ENCODE measurements around the gene LIPK.
"Not testable (repeated sequence)": the region's sequence is repeated elsewhere in the genome, so short reads cannot be mapped to it uniquely, and the experiment has no call there.

LIPK gene

DNA sequence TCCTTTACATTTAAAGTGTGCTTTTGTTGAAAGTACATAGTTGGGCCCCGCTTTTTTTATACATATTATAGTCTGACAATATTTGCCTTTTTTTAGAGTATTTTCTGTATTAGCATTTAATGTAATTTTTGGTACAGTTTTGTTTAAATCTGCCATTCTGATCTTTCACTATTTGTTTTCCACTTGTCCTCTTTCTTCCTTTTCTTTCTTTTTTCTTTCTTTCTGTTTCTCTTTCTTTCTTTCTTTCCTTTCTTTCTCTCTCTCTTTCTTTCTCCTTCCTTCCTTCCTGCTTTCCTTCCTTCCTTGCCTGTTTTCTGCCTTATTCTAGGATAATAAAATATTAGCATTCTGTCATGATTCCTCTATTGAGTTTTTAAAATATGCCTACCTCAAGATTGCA, 9.5 kb downstream of the LIPK start:
- no peak for DNase-seq (ENCODE audit: low read depth in 3 of 3, low spot score in 1 of 3)

DNA sequence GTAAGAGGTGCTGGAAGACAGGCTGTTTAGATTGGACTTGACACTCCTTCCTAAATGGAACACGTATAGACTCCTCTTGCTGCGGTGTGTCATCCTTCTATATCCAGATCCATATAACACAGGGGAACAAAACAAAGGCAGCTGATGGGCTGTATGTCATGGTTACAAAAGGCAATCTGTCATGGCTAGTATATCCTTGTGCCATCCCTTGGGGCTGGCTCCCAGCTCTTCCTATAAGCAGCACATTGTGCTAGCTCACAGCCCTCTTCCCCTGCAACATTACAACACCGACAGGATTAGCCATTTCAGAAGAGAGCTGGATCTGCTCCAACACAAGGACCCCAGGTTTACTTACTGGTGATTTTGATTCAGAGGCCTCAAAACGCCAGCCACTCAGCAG, 15.3 kb downstream of the LIPK start:
- no peak for DNase-seq (ENCODE audit: low read depth in 3 of 3, low spot score in 1 of 3)

DNA sequence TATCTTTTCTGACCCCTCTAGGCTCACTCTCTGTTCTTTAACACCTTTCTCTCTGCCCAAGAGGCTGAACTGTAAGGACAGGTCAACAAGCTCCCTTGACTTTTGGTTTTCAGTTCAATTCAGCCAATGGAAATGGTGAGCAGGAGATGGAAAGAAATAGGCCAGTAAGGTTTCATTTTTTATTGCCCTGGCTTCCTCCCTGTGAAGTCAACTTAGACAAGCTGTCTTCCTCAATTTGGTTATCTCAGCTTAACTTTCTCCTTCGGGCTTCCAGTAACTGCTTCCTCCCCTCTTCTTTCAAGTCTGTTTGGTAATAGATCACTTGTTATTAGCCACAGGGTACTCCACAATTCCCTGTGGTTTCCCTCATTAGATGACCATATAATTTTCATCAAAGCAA, 19.7 kb downstream of the LIPK start:
- no peak for DNase-seq (ENCODE audit: low read depth in 3 of 3, low spot score in 1 of 3)

DNA sequence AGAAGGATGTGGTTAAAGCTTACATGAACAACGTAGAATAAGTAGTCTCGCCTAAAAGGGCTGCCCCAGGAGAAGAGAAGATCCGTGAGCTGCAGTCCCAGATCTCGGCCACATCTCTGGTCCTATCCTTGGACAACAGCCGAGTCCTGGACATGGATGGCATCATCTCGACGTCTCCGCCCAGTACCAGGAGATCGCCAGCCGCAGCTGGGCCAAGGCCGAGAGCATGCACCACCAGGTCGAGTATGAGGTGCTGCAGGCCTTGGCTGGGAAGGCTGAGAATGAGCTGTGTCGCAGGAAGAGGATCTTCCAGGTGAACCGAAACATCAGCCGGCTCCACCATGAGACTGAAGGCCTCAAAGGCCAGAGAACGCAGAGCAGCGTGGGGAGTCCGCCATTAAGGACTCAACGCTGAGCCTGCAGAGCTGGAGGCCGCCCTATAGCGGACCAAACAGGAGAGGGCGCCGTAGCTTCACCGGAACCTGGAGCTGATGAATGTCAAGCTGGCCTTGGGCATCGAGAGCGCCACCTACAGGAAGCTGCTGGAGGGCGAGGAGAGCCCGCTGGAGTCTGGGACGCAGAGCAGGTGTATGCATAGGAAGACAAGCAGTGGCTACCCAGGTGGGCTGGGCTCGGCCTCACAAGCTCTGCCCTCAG, 22.2 kb downstream of the LIPK start:
- peak in 1 of 3 donors; percentile 13 for DNase-seq (ENCODE audit: low read depth in 3 of 3, low spot score in 1 of 3)

DNA sequence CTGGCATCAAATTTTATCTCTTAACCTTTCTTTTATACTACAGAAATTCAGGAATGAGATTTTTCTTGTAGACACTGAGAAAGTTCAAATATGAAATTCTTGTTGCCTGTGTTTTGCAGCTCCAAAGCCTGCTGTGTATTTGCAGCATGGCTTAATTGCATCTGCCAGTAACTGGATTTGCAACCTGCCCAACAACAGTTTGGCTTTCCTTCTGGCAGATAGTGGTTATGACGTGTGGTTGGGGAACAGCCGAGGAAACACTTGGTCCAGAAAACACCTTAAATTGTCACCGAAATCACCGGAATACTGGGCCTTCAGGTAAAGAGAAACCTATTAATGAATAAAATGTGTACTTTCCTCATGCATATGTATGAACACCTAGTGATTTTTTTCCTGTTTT, 24.8 kb downstream of the LIPK start:
- no peak for DNase-seq (ENCODE audit: low read depth in 3 of 3, low spot score in 1 of 3)

DNA sequence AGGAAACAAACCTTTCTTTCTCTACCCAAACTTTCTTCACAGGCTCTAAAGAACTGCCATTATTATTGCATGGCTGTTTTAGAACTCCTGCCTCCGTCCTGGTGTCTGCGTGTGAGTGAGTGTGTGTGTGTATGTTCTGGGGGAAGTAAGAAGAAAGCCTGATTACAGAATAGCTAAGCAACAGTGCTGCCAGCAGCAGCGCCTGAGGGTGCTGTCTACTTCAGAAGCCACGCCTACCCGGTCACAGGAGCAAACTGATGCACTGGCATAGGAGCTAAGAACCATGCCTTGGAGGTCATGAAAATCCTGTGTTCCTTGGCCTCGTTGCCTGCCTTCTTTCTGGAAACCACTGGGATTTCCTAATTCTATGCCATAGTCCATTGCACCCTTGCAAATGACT, 25.2 kb downstream of the LIPK start:
- DNase-seq (ENCODE audit: low read depth in 3 of 3, low spot score in 1 of 3), result no peak

DNA sequence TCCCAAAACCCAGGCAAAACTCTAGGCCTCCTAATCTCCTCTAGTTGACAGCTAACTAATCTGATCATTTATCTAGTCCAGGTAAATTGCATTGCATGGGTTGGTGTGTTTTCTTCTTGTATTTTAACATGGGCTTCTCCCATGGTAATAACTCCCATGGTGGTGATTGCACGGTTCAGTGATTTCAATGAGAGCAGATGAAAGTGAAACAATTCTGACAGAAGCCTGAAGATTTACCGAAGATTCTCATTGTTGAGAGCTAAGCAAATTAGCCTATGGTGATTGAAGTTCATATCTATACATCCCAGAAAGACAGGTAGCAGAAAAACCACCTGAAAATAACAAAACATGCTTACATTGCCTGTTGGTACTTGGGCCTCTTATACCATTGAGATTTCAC, 27.2 kb downstream of the LIPK start:
- no peak for DNase-seq (ENCODE audit: low read depth in 3 of 3, low spot score in 1 of 3)

DNA sequence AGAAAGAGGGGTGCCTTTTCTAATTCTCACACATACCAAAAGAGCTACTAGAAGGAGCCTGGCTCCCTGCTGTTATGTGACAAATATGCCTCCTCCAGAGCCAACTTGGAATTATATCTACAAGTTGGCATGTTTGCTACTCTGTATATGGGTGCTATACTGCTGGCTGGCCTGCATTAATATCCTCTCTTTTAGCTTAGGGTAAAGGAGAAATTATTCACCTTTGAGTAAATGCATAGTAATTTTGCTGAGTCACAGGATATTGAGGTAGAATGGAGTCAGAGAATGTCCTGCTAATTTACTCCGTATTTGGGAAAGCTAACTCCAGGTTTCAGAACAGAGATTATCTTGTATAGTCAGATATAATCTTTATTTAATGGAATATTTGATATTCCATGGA, 29.6 kb downstream of the LIPK start:
- DNase-seq (ENCODE audit: low read depth in 3 of 3, low spot score in 1 of 3), result no peak

DNA sequence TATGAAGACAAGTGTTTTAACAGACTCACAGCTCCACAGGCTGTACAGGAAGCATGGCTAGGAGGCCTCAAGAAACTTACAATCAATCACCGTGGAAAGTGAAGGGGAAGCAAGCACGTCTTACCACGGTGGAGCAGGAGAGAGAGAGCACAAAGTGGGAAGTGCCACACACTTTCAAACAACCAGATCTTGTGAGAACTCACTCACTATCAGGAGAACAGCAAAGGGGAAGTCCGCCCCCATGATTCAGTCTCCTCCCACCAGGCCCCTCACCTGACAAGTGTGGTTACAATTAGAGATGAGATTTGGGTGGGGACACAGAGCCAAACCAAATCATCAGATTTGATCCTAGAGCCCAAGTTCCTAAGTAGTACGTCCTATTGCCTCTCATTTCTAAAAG, 35.9 kb downstream of the LIPK start:
- DNase-seq (ENCODE audit: low read depth in 3 of 3, low spot score in 1 of 3), result not testable (repeated sequence)

DNA sequence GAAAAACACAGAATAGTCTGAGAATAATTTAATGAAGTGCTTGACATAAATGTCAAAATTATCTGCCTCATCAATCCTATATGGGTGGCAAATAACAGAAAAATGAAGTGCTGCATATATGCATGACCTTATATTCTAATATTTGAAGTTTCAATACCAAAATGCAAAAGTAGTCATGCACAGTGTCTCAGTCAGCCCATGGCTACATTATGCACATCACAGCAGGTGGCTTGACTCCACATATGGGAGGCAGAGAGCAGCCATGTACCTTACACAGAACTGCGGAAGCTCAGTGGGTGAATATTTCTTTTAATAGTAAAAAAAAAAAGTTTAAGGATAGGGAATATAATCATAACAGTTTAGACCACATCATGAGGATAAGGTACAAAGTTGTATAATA, 36.4 kb downstream of the LIPK start:
- DNase-seq (ENCODE audit: low read depth in 3 of 3, low spot score in 1 of 3), result no peak

DNA sequence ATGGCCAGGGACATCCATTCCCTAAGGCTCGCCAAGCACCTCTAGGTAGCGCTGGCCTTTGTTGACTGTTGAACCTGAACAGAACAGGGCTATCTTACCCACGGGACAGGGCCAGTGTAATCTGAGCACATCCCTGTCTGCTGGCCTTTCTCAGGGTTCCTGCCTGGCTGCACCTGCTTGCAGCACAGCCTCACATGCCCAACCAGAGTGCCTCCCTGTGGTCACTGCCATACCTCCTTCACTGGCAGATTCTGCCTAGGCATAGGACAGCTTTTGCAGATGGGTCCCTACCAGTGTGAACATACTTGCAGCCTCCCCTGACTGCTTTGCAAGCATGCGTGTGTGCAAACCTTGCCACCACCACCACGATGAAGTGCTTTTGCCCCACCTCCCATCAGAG, 38.0 kb downstream of the LIPK start:
- DNase-seq (ENCODE audit: low read depth in 3 of 3, low spot score in 1 of 3), result no peak

DNA sequence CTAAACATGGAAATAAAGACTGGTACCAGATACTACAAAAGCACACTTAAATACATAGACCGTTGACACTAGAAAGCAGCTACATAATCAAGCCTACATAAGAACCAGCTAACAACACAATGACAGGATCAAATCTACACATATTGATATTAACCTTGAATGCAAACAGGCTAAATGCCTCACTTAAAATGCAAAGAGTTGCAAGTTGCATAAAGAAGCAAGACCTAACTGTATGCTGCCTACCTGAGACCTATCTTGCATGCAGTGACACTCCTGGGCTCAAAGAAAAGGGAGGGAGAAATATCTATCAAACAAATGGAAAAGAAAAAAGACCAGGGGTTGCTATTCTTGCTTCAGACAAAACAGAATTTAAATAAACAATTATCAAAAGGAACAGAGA, 39.6 kb downstream of the LIPK start:
- no peak for DNase-seq (ENCODE audit: low read depth in 3 of 3, low spot score in 1 of 3)

DNA sequence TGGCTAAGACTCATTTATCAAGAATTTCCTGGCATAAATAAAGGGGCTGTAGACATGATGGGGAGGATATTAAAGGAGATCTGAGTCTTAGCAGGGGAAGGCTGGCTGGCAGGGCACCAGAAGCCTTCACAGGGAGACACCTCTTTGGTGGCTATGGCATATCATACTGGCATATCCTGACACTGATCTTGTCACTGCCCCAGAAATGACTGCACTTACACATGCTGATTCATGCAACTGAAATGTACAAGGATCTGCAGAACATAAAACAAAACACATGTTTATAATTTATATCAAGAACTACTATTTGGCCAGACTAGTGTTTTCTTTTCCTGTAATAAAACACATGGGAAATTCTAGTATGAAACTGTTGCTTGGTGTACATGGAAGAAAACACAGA, 48.2 kb downstream of the LIPK start:
- DNase-seq (ENCODE audit: low read depth in 3 of 3, low spot score in 1 of 3), result no peak

DNA sequence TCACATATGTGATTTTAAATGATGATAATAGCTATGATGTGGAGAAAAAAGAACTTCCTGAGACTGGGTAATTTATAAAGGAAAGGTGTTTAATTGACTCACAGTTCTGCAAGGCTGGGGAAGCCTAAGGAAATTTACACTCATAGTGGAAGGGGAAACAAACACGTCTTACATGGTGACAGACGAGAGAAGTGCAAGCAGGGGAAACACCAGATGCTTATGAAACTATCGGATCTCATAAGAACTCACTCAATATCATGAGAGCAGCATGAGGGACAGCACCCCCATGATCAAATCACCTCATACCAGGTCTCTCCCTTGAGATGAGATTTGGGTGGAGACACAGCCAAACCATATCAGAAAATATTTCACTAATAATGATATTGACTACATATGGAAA, 49.7 kb downstream of the LIPK start:
- DNase-seq (ENCODE audit: low read depth in 3 of 3, low spot score in 1 of 3), result no peak

DNA sequence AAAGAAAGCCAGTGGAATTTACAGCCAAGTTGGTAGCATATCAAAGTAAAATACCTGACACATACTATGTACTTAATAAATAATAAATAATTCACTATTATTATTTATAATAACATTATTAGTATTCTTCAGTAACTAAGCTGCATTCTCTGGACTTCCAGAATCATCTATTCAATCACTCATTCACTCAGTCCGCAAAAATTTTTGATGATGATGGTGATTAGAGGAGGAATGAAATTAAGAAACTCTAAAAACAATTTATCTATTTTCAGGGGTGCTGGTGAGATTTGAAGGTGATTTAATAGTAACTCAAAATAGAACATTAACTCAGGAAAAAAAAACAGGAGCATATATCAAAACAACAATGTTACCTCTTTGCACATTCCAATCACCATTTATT, 50.6 kb downstream of the LIPK start:
- DNase-seq (ENCODE audit: low read depth in 3 of 3, low spot score in 1 of 3), result no peak

DNA sequence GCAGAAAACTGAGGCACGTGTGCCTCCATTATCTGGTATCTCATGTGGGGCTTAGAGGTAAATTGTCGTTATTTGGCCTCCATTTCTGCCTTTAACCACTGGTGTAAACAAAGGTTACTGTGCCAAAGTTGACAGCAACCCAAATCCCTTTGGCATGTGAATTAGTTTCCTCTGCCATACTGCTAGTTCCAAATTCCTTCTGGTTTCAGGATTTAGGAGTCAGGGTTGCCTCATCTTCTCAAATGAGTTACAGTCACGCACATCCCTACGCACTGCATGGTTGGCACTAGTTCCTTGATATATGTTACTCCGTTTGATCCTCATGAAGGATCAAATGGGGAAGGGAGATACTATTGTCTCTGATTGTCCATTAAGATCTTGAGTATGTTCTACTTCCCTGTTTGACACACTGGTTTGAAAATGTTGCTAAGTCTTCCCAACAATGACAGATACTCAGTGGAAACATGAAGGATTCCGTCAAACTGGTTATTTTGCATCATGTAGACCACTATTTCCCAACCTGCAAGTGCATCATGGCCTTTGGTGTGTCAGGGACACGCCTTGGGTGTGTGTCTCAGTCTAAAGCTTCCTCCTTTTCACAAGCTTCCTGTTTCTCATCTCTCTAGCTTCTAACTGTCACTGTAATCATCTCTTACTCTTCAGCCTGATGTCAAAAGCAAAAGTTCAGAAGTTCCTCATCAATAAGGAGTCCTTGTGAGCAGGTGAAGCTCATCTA, 53.5 kb downstream of the LIPK start, which contains the start of gene LIPN:
Gene LIPN (plus strand): TSS at position 655 of the 736 bp plus-strand sequence. CDS start 1,386 bp downstream, outside the sequence.
- no peak for DNase-seq (ENCODE audit: low read depth in 3 of 3, low spot score in 1 of 3)

DNA sequence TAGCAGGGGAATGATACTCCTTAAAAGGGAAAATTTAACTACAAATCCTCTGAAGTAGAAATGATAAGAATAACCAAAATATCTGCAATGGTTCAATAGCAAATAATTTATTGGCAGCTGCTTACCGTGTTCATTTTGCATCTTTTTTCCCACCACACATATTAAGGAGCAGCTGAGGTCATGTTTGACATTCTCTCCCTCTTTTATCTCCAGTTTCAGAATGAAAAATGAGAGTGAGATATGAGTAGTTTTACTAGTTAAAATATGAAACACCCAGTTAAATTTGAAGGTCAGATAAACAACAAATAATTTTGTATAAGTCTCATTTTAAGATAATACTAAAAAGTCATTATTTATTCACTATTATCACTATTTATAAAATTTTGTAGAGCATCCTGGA, 56.9 kb downstream of the LIPK start:
- no peak for DNase-seq (ENCODE audit: low read depth in 3 of 3, low spot score in 1 of 3)

DNA sequence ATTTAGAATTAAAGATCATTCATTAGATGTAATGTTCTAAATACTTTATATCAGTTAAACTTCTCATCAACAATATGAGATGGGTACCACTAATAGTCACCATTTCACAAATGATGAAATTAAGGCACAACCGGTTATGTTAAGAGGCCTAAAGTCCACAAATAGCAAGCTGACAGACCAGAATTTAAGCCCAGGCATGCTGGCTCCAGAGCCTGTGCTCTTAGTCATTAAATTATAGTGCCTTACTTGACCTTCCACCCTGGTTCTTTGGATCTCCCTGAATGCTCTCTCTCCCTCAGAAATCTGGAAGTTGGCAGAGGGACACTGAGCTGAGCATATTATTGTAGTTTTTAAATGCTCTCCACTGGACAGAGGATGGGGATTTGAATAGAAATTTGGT, 57.4 kb downstream of the LIPK start:
- DNase-seq (ENCODE audit: low read depth in 3 of 3, low spot score in 1 of 3), result no peak

DNA sequence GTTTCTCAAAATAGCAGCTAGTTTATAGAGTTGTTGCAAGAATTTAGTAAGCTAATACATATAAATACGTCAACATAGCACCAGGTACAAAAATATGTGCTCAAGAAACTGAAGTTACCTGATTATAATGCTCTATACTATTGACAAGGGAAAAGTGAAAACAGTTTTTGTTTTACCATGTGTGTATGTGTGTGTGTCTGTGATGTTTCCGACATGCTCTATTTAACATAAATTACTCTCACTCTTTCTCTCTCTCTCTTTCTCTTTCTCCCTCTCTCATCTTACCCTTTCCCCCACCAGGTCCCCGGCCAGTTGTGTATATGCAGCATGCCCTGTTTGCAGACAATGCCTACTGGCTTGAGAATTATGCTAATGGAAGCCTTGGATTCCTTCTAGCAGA, 58.1 kb downstream of the LIPK start:
- no peak for DNase-seq (ENCODE audit: low read depth in 3 of 3, low spot score in 1 of 3)

DNA sequence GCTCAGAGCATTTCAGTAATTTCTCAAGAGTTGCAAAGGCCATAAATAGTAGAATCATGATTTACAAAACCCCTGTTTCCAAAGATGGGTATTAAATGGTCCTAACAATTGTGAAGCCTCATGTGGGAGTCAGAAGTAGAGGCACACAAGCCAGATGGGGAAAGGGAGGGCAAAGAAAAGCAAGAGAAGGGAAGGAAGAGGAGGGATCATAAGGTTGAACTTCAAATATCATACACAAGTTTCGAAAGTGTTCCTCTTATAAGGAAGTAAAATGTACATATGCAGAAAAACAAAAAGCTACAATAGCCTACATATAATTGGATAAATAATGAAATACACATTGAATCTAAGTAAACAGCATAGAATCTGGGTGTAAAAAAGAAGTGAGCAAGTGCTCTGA, 59.8 kb downstream of the LIPK start:
- no peak for DNase-seq (ENCODE audit: low read depth in 3 of 3, low spot score in 1 of 3)

DNA sequence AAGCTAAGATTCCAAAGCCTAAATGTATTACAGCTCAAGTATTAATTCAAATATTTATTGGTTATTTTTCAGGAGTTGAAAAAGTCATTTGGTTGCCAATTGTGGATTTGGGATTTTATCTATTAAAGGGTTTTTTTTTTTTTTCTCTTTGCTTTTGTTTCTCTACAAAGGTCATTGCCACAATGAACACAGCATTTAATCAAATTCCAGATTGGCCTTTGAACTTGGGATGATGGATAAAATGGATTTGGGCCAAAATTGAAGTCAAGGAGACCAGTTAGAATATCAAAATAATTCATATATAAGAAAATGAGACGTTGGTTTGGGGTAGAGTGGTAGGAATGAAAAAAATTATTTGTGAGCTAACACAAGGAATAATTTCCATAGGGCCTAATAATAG, 63.3 kb downstream of the LIPK start:
- no peak for DNase-seq (ENCODE audit: low read depth in 3 of 3, low spot score in 1 of 3)

DNA sequence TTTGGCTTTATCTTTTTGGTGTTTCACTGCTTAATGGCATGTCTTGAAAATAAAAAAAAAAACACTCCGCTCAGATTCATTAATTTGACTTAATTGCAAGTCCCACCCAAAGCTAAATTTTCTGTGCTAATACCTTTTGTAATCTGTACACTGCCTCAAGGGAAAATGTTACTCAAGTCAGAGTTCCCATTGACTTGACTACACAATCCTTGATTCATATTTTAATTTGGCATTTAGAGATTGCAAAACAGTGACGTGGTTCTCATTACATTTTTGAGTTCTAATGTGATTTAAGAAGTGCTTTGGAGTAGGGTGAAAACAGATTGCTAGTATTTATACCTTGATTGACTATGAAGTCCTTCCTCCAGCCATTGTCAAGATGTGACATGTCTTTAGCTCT, 75.2 kb downstream of the LIPK start:
- no peak for DNase-seq (ENCODE audit: low read depth in 3 of 3, low spot score in 1 of 3)

DNA sequence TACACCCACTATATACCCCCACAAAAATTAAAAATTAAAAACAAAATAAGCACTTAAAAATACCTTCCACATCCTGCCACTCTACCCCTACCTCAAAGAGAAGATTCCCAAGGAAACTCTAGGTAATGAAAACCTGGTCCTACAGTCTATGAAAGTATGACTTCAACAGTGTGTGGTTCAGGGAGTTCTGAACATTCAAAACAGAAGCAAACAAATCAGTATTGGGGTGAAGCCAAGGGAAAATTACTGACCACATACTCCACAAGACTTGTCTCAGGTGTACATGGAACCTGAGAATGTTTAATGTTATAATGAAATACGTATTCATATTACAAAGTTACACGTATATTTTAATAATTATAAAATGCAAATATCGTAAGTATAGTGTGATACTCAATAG, 76.2 kb downstream of the LIPK start:
- no peak for DNase-seq (ENCODE audit: low read depth in 3 of 3, low spot score in 1 of 3)
